ENCODE results near the gene CFP. TPM values are rescaled to one million over a fixed set of nuclear protein-coding genes. Genes with fewer than 3 reads are reported as not detected.

CFP gene
- total and polyA plus RNA-seq, 4 donors, result 3.1 to 6.0 (median 4.5) TPM

GRCh38 chrX:47632666-47633065, 2.9 kb upstream of the CFP start:
- 69 to 74% methylated on average over 4 of the region's 4 CpGs for WGBS, 2 donors
- no peaks in the 10 kb centered on the region for H3K9me3 ChIP-seq (ENCODE audit: control insufficient read depth, low read length)

GRCh38 chrX:47631676-47632075, 1.9 kb upstream of the CFP start:
- no peaks in the 10 kb centered on the region for H3K9me3 ChIP-seq (ENCODE audit: control insufficient read depth, low read length)
- H3K27me3 ChIP-seq (ENCODE audit: control insufficient read depth in 1 of 2, insufficient read depth in 2 of 2, low read length in 1 of 2), result no peaks in the 10 kb centered on the region
- no peaks in the 10 kb centered on the region for H3K4me1 ChIP-seq (ENCODE audit: control insufficient read depth in 1 of 2, insufficient read depth in 2 of 2, low read length in 2 of 2)
- H3K36me3 ChIP-seq (ENCODE audit: control insufficient read depth in 1 of 2, insufficient read depth in 2 of 2, low read length in 1 of 2), result no peaks in the 10 kb centered on the region
- intact Hi-C loops (cut with DNase I), result no loop called here
- DNase-seq (no peak), ATAC-seq (ENCODE audit: low FRiP score) (no peak)
- 81 to 89% methylated on average over 5 of the region's 5 CpGs for WGBS, 2 donors
- no peak overlapping the region for H3K27ac ChIP-seq (ENCODE audit: low read depth in 1 of 2, low read length in 2 of 2)
- H3K4me3 ChIP-seq (ENCODE audit: low read length in 2 of 2), result no peak overlapping the region

More at GRCh38 chrX:47632666-47633065, 2.9 kb upstream of the CFP start:
- H3K27ac ChIP-seq (ENCODE audit: low read depth in 1 of 2, low read length in 2 of 2), result no peak overlapping the region
- intact Hi-C loops (cut with DNase I), result no loop called here
- H3K4me1 ChIP-seq (ENCODE audit: control insufficient read depth in 1 of 2, insufficient read depth in 2 of 2, low read length in 2 of 2), result no peaks in the 10 kb centered on the region
- H3K36me3 ChIP-seq (ENCODE audit: control insufficient read depth in 1 of 2, insufficient read depth in 2 of 2, low read length in 1 of 2), result no peaks in the 10 kb centered on the region
- H3K27me3 ChIP-seq (ENCODE audit: control insufficient read depth in 1 of 2, insufficient read depth in 2 of 2, low read length in 1 of 2), result no peaks in the 10 kb centered on the region
- ATAC-seq (ENCODE audit: low FRiP score), result no peak
- no peak overlapping the region for H3K4me3 ChIP-seq (ENCODE audit: low read length in 2 of 2)
- no peak for DNase-seq

GRCh38 chrX:47628982-47629381, 748 bp downstream of the CFP start:
- intact Hi-C loops (cut with DNase I), result no loop called here
- Histone ChIP-seq H3K27ac (ENCODE audit: low read depth in 1 of 2, low read length in 2 of 2) (no peak overlapping the region), H3K9me3 (ENCODE audit: control insufficient read depth, low read length) (no peaks in the 10 kb centered on the region), H3K27me3 (ENCODE audit: control insufficient read depth in 1 of 2, insufficient read depth in 2 of 2, low read length in 1 of 2) (no peaks in the 10 kb centered on the region), H3K4me3 (ENCODE audit: low read length in 2 of 2) (no peak overlapping the region), H3K36me3 (ENCODE audit: control insufficient read depth in 1 of 2, insufficient read depth in 2 of 2, low read length in 1 of 2) (no peaks in the 10 kb centered on the region), H3K4me1 (ENCODE audit: control insufficient read depth in 1 of 2, insufficient read depth in 2 of 2, low read length in 2 of 2) (no peaks in the 10 kb centered on the region)
- ATAC-seq (ENCODE audit: low FRiP score), result no peak
- DNase-seq, result no peak
- WGBS, 2 donors, result 76 to 96% methylated on average over 1 of the region's 1 CpG

- Histone ChIP-seq H3K4me1 (ENCODE audit: control insufficient read depth in 1 of 2, insufficient read depth in 2 of 2, low read length in 2 of 2) (no peaks in the 10 kb centered on the region), H3K9me3 (ENCODE audit: control insufficient read depth, low read length) (no peaks in the 10 kb centered on the region), H3K4me3 (ENCODE audit: low read length in 2 of 2) (no peak overlapping the region), H3K36me3 (ENCODE audit: control insufficient read depth in 1 of 2, insufficient read depth in 2 of 2, low read length in 1 of 2) (no peaks in the 10 kb centered on the region), H3K27ac (ENCODE audit: low read depth in 1 of 2, low read length in 2 of 2) (no peak overlapping the region), H3K27me3 (ENCODE audit: control insufficient read depth in 1 of 2, insufficient read depth in 2 of 2, low read length in 1 of 2) (no peaks in the 10 kb centered on the region)
- DNase-seq (no peak), ATAC-seq (ENCODE audit: low FRiP score) (no peak)
- intact Hi-C loops (cut with DNase I), result no loop called here
- 81 to 95% methylated on average over 2 of the region's 2 CpGs for WGBS, 2 donors
These were observed 4.4 kb downstream of the CFP start for GRCh38 chrX:47625365-47625764.

GRCh38 chrX:47623540-47624027, 6.1 kb downstream of the CFP start:
- no peaks in the 10 kb centered on the region for H3K9me3 ChIP-seq (ENCODE audit: control insufficient read depth, low read length)
- no peaks in the 10 kb centered on the region for H3K4me1 ChIP-seq (ENCODE audit: control insufficient read depth in 1 of 2, insufficient read depth in 2 of 2, low read length in 2 of 2)
- peak; percentile 62 to 80 for DNase-seq
- no peak for ATAC-seq (ENCODE audit: low FRiP score)
- H3K27me3 ChIP-seq (ENCODE audit: control insufficient read depth in 1 of 2, insufficient read depth in 2 of 2, low read length in 1 of 2), result no peaks in the 10 kb centered on the region
- no peaks in the 10 kb centered on the region for H3K36me3 ChIP-seq (ENCODE audit: control insufficient read depth in 1 of 2, insufficient read depth in 2 of 2, low read length in 1 of 2)
- no peak overlapping the region for H3K27ac ChIP-seq (ENCODE audit: low read depth in 1 of 2, low read length in 2 of 2)
- 0 to 38% methylated on average over 35 of the region's 35 CpGs for WGBS, 2 donors
- H3K4me3 ChIP-seq (ENCODE audit: low read length in 2 of 2), result no peak overlapping the region
- intact Hi-C loops (cut with DNase I), result no loop called here

GRCh38 chrX:47621851-47622250, 7.9 kb downstream of the CFP start:
- ATAC-seq (ENCODE audit: low FRiP score), result no peak
- DNase-seq, result no peak
- 76 to 84% methylated on average over 6 of the region's 6 CpGs for WGBS, 2 donors

GRCh38 chrX:47620303-47620685, 9.4 kb downstream of the CFP start:
- DNase-seq (no peak), ATAC-seq (ENCODE audit: low FRiP score) (no peak)
- H3K27ac ChIP-seq (ENCODE audit: low read depth in 1 of 2, low read length in 2 of 2), result no peak overlapping the region
- 51 to 65% methylated on average over 9 of the region's 9 CpGs for WGBS, 2 donors
- no peaks in the 10 kb centered on the region for H3K4me1 ChIP-seq (ENCODE audit: control insufficient read depth in 1 of 2, insufficient read depth in 2 of 2, low read length in 2 of 2)
- no peaks in the 10 kb centered on the region for H3K36me3 ChIP-seq (ENCODE audit: control insufficient read depth in 1 of 2, insufficient read depth in 2 of 2, low read length in 1 of 2)
- H3K4me3 ChIP-seq (ENCODE audit: low read length in 2 of 2), result no peak overlapping the region
- no peaks in the 10 kb centered on the region for H3K9me3 ChIP-seq (ENCODE audit: control insufficient read depth, low read length)
- intact Hi-C loops (cut with DNase I), result no loop called here
- no peaks in the 10 kb centered on the region for H3K27me3 ChIP-seq (ENCODE audit: control insufficient read depth in 1 of 2, insufficient read depth in 2 of 2, low read length in 1 of 2)

More at GRCh38 chrX:47621851-47622250, 7.9 kb downstream of the CFP start:
- Histone ChIP-seq H3K4me3 (ENCODE audit: low read length in 2 of 2) (no peak overlapping the region), H3K9me3 (ENCODE audit: control insufficient read depth, low read length) (no peaks in the 10 kb centered on the region), H3K4me1 (ENCODE audit: control insufficient read depth in 1 of 2, insufficient read depth in 2 of 2, low read length in 2 of 2) (no peaks in the 10 kb centered on the region), H3K27me3 (ENCODE audit: control insufficient read depth in 1 of 2, insufficient read depth in 2 of 2, low read length in 1 of 2) (no peaks in the 10 kb centered on the region), H3K27ac (ENCODE audit: low read depth in 1 of 2, low read length in 2 of 2) (no peak overlapping the region), H3K36me3 (ENCODE audit: control insufficient read depth in 1 of 2, insufficient read depth in 2 of 2, low read length in 1 of 2) (no peaks in the 10 kb centered on the region)
- intact Hi-C loops (cut with DNase I), result no loop called here

- H3K27ac ChIP-seq (ENCODE audit: low read depth in 1 of 2, low read length in 2 of 2), result no peak within 1 kb of the TSS
- WGBS, 2 donors, result 1 to 41% methylated on average over 85 to 88 of the region's 88 CpGs
- no peaks in the 10 kb centered on the region for H3K27me3 ChIP-seq (ENCODE audit: control insufficient read depth in 1 of 2, insufficient read depth in 2 of 2, low read length in 1 of 2)
- intact Hi-C loops (cut with DNase I), result no loop called here
- peak; percentile 91 for ATAC-seq (ENCODE audit: low FRiP score)
- no peaks in the 10 kb centered on the region for H3K36me3 ChIP-seq (ENCODE audit: control insufficient read depth in 1 of 2, insufficient read depth in 2 of 2, low read length in 1 of 2)
- no peaks in the 10 kb centered on the region for H3K4me1 ChIP-seq (ENCODE audit: control insufficient read depth in 1 of 2, insufficient read depth in 2 of 2, low read length in 2 of 2)
- H3K4me3 ChIP-seq (ENCODE audit: low read length in 2 of 2), result no peak within 1 kb of the TSS
- peak; percentile 86 to 92 for DNase-seq
- no peaks in the 10 kb centered on the region for H3K9me3 ChIP-seq (ENCODE audit: control insufficient read depth, low read length)
These were observed 10.0 kb downstream of the CFP start, which contains the start of gene SYN1 for GRCh38 chrX:47619486-47620302. Gene SYN1 (minus strand): TSS chrX:47619857. CDS start chrX:47619728, 129 bp downstream.

- H3K9me3 ChIP-seq (ENCODE audit: control insufficient read depth, low read length), result no peaks in the 10 kb centered on the region
- intact Hi-C loops (cut with DNase I), result no loop called here
- H3K4me1 ChIP-seq (ENCODE audit: control insufficient read depth in 1 of 2, insufficient read depth in 2 of 2, low read length in 2 of 2), result no peaks in the 10 kb centered on the region
- H3K27ac ChIP-seq (ENCODE audit: low read depth in 1 of 2, low read length in 2 of 2), result no peak overlapping the region
- ATAC-seq (ENCODE audit: low FRiP score) (no peak), DNase-seq (no peak)
- H3K4me3 ChIP-seq (ENCODE audit: low read length in 2 of 2), result no peak overlapping the region
- H3K27me3 ChIP-seq (ENCODE audit: control insufficient read depth in 1 of 2, insufficient read depth in 2 of 2, low read length in 1 of 2), result no peaks in the 10 kb centered on the region
- no peaks in the 10 kb centered on the region for H3K36me3 ChIP-seq (ENCODE audit: control insufficient read depth in 1 of 2, insufficient read depth in 2 of 2, low read length in 1 of 2)
- WGBS, 2 donors, result 27 to 57% methylated on average over 32 of the region's 32 CpGs
These were observed 10.7 kb downstream of the CFP start for GRCh38 chrX:47618923-47619485.
